ENCODE measurements around the gene DAB2IP.

The DAB2IP gene

DNA sequence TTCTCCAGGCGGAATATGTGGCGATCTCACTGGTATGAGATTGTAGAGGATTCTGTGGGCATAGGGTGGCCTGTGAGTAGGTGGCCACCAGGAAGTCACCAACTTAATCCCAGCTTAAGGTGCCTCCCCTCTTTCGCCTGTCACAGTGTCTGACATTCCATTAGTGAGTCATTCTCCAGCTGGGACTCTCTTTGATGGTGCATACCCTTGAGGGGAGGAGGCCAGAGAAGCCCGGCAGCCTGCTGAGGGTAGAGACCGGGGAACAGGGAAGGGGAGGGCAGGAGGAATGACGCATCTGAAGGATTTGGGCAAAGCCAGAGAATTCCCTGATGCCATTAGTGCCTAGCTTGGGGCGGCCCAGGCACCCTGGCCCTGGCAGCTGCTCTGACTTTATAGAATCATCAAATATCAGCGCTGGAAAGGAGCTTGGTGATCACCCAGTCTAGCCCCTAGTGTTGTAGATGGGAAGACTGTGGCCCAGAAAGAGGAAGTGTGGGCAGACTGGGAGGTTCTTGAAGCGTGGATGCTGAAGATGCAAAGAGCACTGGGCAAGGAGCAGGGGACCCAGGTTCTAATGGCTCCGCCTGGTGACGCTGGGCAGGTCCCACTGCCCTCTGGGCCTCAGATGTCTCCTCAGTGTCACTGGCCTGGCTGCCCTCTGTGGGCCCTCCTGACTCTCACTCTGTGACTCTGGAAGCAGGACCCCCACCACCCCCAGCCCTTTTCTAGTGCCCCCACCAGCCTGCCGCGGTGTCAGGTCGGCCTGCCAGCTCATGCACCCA, 41.4 kb downstream of the DAB2IP start:
- no peak overlapping the region for H3K4me3 ChIP-seq (replicated peaks; ENCODE audit: low read depth, low read length)
- TF ChIP-seq, protein P1, sequence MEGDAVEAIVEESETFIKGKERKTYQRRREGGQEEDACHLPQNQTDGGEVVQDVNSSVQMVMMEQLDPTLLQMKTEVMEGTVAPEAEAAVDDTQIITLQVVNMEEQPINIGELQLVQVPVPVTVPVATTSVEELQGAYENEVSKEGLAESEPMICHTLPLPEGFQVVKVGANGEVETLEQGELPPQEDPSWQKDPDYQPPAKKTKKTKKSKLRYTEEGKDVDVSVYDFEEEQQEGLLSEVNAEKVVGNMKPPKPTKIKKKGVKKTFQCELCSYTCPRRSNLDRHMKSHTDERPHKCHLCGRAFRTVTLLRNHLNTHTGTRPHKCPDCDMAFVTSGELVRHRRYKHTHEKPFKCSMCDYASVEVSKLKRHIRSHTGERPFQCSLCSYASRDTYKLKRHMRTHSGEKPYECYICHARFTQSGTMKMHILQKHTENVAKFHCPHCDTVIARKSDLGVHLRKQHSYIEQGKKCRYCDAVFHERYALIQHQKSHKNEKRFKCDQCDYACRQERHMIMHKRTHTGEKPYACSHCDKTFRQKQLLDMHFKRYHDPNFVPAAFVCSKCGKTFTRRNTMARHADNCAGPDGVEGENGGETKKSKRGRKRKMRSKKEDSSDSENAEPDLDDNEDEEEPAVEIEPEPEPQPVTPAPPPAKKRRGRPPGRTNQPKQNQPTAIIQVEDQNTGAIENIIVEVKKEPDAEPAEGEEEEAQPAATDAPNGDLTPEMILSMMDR (IDR thresholded peaks at IDR 0.05; ENCODE audit: low read length, missing control alignments), result no peak
- peak; percentile 24 for DNase-seq (ENCODE audit: low read depth)

DNA sequence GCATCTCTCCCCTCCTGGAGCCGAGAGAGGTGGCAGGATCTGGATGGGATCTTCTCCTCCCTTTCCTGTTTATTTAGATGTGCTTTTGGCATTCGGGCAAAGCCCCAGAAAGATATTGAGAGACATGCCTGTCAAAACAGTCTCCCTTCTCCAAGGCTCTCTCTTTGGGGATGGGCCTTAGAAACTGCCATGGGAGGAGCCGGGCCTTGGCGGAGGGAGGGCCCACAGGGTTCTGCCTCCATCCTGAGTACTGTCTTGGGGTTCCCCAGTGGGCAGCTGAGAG, 41.9 kb downstream of the DAB2IP start:
- TF ChIP-seq, protein P1 (IDR thresholded peaks at IDR 0.05; ENCODE audit: low read length, missing control alignments), result no peak

DNA sequence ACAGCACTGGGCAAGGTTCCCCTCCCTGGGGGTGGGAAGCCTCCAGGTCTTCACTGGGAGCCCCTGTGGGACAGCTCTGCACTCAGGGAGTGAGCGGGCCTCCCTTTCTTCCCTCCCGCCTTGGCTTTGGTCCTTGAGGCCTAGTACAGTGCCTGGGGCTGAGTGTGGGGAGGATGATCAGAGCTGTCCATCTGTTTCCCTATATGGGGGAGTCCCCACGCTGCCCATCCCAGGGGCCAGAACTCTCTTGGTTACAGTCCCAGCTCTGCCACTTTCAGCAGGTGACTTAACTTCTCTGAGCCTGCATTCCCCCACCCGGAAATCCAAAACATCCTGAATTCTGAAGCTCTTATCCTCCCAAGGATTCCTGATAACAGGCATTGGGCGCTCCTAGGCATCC, 42.6 kb downstream of the DAB2IP start:
- DNase-seq (ENCODE audit: low read depth), result no peak
- TF ChIP-seq, protein P1 (IDR thresholded peaks at IDR 0.05; ENCODE audit: low read length, missing control alignments), result no peak
- H3K4me3 ChIP-seq (replicated peaks; ENCODE audit: low read depth, low read length), result no peak overlapping the region

More for the DNA sequence above, 41.9 kb downstream of the DAB2IP start:
- DNase-seq (ENCODE audit: low read depth), result no peak
- H3K4me3 ChIP-seq (replicated peaks; ENCODE audit: low read depth, low read length), result no peak overlapping the region

DNA sequence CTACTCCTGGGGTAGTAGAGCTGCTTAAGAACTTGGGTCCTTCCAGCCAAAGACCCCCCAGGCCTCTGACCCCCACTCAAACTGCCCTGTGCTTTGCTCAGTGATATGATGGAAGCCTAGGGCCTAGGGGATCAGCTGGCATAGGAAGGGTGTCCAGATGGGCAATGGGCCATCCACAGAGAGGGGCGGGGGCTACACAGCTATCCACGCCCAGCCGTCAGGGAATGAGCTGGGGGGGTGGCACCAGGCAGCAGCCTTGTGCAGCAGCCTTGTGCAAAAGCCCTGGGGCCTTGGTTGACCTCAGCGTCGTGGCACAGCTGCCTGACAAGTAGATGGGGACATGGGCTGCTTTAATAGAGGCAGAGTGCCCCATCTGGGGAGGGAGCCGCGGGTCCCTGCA, 43.2 kb downstream of the DAB2IP start:
- H3K4me3 ChIP-seq (replicated peaks; ENCODE audit: low read depth, low read length), result no peak overlapping the region
- no peak for DNase-seq (ENCODE audit: low read depth)
- TF ChIP-seq, protein P1 (IDR thresholded peaks at IDR 0.05; ENCODE audit: low read length, missing control alignments), result no peak

DNA sequence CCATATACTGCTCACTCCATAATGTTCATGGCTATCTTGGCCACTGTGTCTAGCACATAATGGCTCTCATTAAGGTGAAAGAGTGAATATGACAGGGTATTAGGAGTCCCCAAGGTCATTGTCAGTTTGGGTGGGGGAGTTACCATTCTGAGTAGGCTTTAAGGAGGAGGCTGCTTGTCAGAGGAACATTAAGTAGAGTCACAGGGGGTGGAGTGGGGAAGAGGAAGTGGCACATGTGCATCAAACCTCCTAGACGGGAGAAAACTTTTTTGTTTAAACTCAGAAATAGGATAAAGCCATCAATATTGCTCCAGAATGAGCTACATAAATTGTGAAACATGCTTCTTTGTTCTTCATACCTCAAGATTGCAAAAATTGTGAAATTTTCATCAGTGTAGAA, 45.5 kb downstream of the DAB2IP start:
- DNase-seq (ENCODE audit: low read depth), result no peak
- TF ChIP-seq, protein P1 (IDR thresholded peaks at IDR 0.05; ENCODE audit: low read length, missing control alignments), result no peak
- H3K4me3 ChIP-seq (replicated peaks; ENCODE audit: low read depth, low read length), result no peak overlapping the region

DNA sequence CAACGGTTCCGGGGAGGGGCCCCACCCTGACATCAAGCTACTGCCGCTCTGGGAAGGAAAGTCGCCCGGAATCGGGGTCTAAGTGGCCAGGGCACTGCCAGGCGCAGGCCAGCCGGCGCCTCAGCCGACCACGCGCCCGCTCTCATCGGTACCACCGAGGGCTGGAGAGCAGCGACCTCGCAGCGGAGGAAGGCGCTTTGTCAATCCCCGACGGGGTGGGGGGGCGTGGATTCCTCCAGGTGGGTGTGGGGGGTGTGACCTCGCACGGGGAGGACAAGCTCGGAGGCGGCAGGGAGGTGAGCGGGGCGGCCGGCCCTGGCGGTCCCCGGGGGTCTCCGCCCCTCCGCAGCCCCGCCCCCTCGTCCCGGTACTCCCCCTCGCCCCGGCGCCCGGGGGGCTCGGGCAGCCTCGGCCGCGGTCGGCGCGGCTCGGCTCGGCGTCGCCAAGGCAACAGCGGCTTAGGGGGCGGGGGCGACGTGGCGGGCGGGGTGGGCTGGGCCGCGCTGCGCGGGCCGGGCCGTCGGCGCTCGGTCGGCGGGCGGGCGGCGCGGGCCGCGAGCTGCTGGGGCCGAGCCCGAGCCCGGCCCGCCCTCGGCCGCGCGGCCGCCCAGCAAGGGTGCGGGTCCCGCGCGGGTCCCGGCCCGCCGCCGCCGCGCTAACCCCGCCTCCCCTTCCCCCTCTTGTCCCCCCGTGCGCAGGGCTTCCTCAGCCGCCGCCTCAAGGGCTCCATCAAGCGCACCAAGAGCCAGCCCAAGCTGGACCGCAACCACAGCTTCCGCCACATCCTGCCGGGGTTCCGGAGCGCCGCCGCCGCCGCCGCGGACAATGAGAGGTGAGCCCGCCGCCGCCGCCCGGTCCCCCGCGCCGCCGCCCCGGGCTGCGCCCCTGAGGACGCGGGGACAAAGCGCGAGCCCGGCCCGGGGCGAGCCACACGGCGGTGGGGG, 47.5 kb downstream of the DAB2IP start:
- peak; percentile 47 for DNase-seq (ENCODE audit: low read depth)
- H3K4me3 ChIP-seq (replicated peaks; ENCODE audit: low read depth, low read length), result peak overlapping the region; percentile 64
- TF ChIP-seq, protein P1 (IDR thresholded peaks at IDR 0.05; ENCODE audit: low read length, missing control alignments), result no peak

Data from fibroblast of pulmonary artery (primary cell).